Thoracic aorta (tissue), 2 donors: ENCODE results near the gene NOS1AP. TPM values are rescaled to one million over a fixed set of nuclear protein-coding genes. Genes with fewer than 3 reads are reported as not detected.
"Not testable (repeated sequence)": the region's sequence is repeated elsewhere in the genome, so short reads cannot be mapped to it uniquely, and the experiment has no call there.

Source experiments
- ATAC-seq: fragments of 150-250 bp; one replicate; pipeline ENCODE4 v1.8.0; 2017; ENCODE audit warnings: low read depth; ENCODE audit not compliant: insufficient number of reproducible peaks, low FRiP score
- DNase-seq: peaks from one replicate; pipeline ENCODE4 v3.0.0-alpha.2; 2020; ENCODE audit warnings: low spot score
- H3K27ac ChIP-seq, 2 donors: fragments of 200-600 bp; sonication (generic); 1 replicate in 1 of 2; 2 replicates in 1 of 2; pipeline ENCODE4 v1.5.1; 2016; ENCODE audit warnings: mild to moderate bottlenecking in 2 of 2, moderate library complexity in 2 of 2
- H3K27me3 ChIP-seq: fragments of 200-600 bp; sonication (generic); replicated peaks from 2 replicates; pipeline ENCODE4 v1.6.0; 2016; ENCODE audit warnings: mild to moderate bottlenecking; ENCODE audit not compliant: insufficient read depth
- H3K36me3 ChIP-seq: fragments of 200-600 bp; sonication (generic); one replicate; pipeline ENCODE4 v1.5.1; 2016
- H3K4me1 ChIP-seq, 2 donors: fragments of 200-600 bp; sonication (generic); 1 replicate in 1 of 2; 2 replicates in 1 of 2; pipeline versions ENCODE4 v1.5.1 to v1.6.0; 2016; ENCODE audit warnings: low read depth in 2 of 2, mild to moderate bottlenecking in 1 of 2; ENCODE audit not compliant: control insufficient read depth in 1 of 2
- H3K4me3 ChIP-seq: fragments of 200-600 bp; sonication (generic); 2 replicates; pipeline ENCODE4 v1.5.1; 2016; ENCODE audit warnings: mild to moderate bottlenecking
- H3K9me3 ChIP-seq: fragments of 200-600 bp; sonication (generic); 2 replicates; pipeline ENCODE4 v1.5.1; 2016
- CTCF ChIP-seq: fragments of 200-600 bp; sonication (generic); IDR thresholded peaks from one replicate; pipeline ENCODE4 v1.5.1; 2019; ENCODE audit warnings: antibody characterized with exemption
- total RNA-seq, 2 donors: library from RNA; depleted of rRNA; stranded (reverse); fragments of >200 nt; gene quantifications; one replicate each; pipeline versions ENCODE4 v1.1.0 to v1.2.3, GENCODE V29; 2016

NOS1AP gene
- total RNA-seq, 2 donors from 2014 or later = 6.3 to 12.2 TPM

GRCh38 chr1:162172311-162173102, 103.0 kb downstream of the NOS1AP start:
- H3K36me3 ChIP-seq = no peaks in the 10 kb centered on the region
- DNase-seq (no peak), ATAC-seq (no peak)
- H3K27ac ChIP-seq = no peak overlapping the region
- H3K4me1 ChIP-seq = no peaks in the 10 kb centered on the region
- H3K4me3 ChIP-seq = no peak overlapping the region
- no peaks in the 10 kb centered on the region for H3K27me3 ChIP-seq
- H3K9me3 ChIP-seq = no peaks in the 10 kb centered on the region
- TF ChIP-seq CTCF = no peak

GRCh38 chr1:162173607-162174006, 104.1 kb downstream of the NOS1AP start:
- H3K36me3 ChIP-seq, H3K27ac ChIP-seq: not testable (repeated sequence)

GRCh38 chr1:162174027-162174426, 104.5 kb downstream of the NOS1AP start:
- DNase-seq, ATAC-seq, H3K27me3 ChIP-seq, H3K27ac ChIP-seq, H3K4me1 ChIP-seq, H3K36me3 ChIP-seq, H3K4me3 ChIP-seq, H3K9me3 ChIP-seq: not testable (repeated sequence)

More at GRCh38 chr1:162173607-162174006, 104.1 kb downstream of the NOS1AP start:
- H3K9me3 ChIP-seq, H3K4me3 ChIP-seq, H3K27me3 ChIP-seq, H3K4me1 ChIP-seq, ATAC-seq, DNase-seq: not testable (repeated sequence)

GRCh38 chr1:162175379-162176081, 106.0 kb downstream of the NOS1AP start:
- Histone ChIP-seq H3K4me3 (no peak overlapping the region), H3K27ac (no peak overlapping the region), H3K27me3 (no peaks in the 10 kb centered on the region), H3K9me3 (no peaks in the 10 kb centered on the region), H3K4me1 (no peaks in the 10 kb centered on the region), H3K36me3 (no peaks in the 10 kb centered on the region)
- DNase-seq = no peak
- TF ChIP-seq CTCF = no peak
- ATAC-seq = no peak

- no peak overlapping the region for H3K4me3 ChIP-seq
- no peaks in the 10 kb centered on the region for H3K4me1 ChIP-seq
- no peak for DNase-seq
- H3K27ac ChIP-seq = no peak overlapping the region
- no peaks in the 10 kb centered on the region for H3K9me3 ChIP-seq
- no peaks in the 10 kb centered on the region for H3K36me3 ChIP-seq
- no peaks in the 10 kb centered on the region for H3K27me3 ChIP-seq
- no peak for ATAC-seq
- no peak for TF ChIP-seq CTCF
These were observed 107.6 kb downstream of the NOS1AP start for GRCh38 chr1:162177126-162177525.

GRCh38 chr1:162178432-162178831, 108.9 kb downstream of the NOS1AP start:
- Histone ChIP-seq H3K4me3 (no peak overlapping the region), H3K27ac (no peak overlapping the region), H3K4me1 (no peaks in the 10 kb centered on the region), H3K27me3 (no peaks in the 10 kb centered on the region), H3K36me3 (no peaks in the 10 kb centered on the region), H3K9me3 (no peaks in the 10 kb centered on the region)
- no peak for TF ChIP-seq CTCF
- ATAC-seq = no peak
- no peak for DNase-seq
